IMR-90 (cell line): ENCODE results near the gene ALOX12B. TPM values are rescaled to one million over a fixed set of nuclear protein-coding genes. Genes with fewer than 3 reads are reported as not detected.

Experiments
- ATAC-seq: fragments of 200-7000 bp; cut with Tn5 transposase; 2 replicates; pipeline ENCODE4 v1.9.1; 2020; ENCODE audit warnings: low read depth, mild to moderate bottlenecking, moderate library complexity
- BruUV-seq: library from RNA; stranded (reverse); fragments of 400-500 nt; replicated peaks from 2 replicates; lab custom pipeline; 2021; lab: Mats Ljungman, UMichigan
- CTCF ChIA-PET: fragments of 300-600 bp; formaldehyde crosslinking; extraction: SDS; loops from one replicate; lab custom pipeline; 2021; ENCODE audit warnings: antibody characterized with exemption; lab: Yijun Ruan, JAX
- POLR2A ChIA-PET: fragments of 300-600 bp; sonication (Branson Sonifier 250); formaldehyde crosslinking; loops from one replicate; lab custom pipeline; 2022; ENCODE audit warnings: antibody characterized with exemption; ENCODE audit not compliant: unreplicated experiment; lab: Charles Lee
- DNase-seq: peaks from one replicate; pipeline ENCODE4 v3.0.0; 2013
- H2AFZ ChIP-seq: replicated peaks from 2 replicates; pipeline ENCODE3; 2013; ENCODE audit warnings: low read length, mild to moderate bottlenecking; ENCODE audit not compliant: poor library complexity
- H2AK5ac ChIP-seq: 2 replicates; pipeline ENCODE4 v1.6.1; 2013; ENCODE audit warnings: low read depth, low read length, inconsistent platforms
- H2AK9ac ChIP-seq: replicated peaks from 2 replicates; pipeline ENCODE3; 2013; ENCODE audit warnings: mild to moderate bottlenecking, low read depth, low read length, moderate library complexity; ENCODE audit not compliant: poor library complexity
- H2BK120ac ChIP-seq: 2 replicates; pipeline ENCODE4 v1.6.1; 2013; ENCODE audit warnings: low read depth, low read length, inconsistent platforms
- H2BK15ac ChIP-seq: 3 replicates; pipeline ENCODE4 v1.6.1; 2013; ENCODE audit warnings: low read depth, low read length, inconsistent platforms
- H2BK20ac ChIP-seq: 2 replicates; pipeline ENCODE4 v1.6.1; 2013; ENCODE audit warnings: low read depth, mild to moderate bottlenecking, inconsistent platforms, low read length, moderate library complexity
- H2BK5ac ChIP-seq: 2 replicates; pipeline ENCODE4 v1.6.1; 2013; ENCODE audit warnings: mild to moderate bottlenecking, low read depth, low read length, inconsistent platforms; ENCODE audit not compliant: poor library complexity, severe bottlenecking
- H3K14ac ChIP-seq: replicated peaks from 2 replicates; pipeline ENCODE4 v1.6.1; 2013; ENCODE audit warnings: low read depth, low read length, inconsistent platforms
- H3K18ac ChIP-seq: 2 replicates; pipeline ENCODE4 v1.6.1; 2013; ENCODE audit warnings: low read depth, low read length, control low read depth
- H3K23ac ChIP-seq: 2 replicates; pipeline ENCODE4 v1.6.1; 2013; ENCODE audit warnings: low read depth, low read length, inconsistent platforms
- H3K27ac ChIP-seq: 2 replicates; pipeline ENCODE4 v1.5.1; 2013; ENCODE audit warnings: mild to moderate bottlenecking, control low read depth, low read length; ENCODE audit not compliant: insufficient read depth
- H3K27me3 ChIP-seq: 2 replicates; pipeline ENCODE4 v1.6.1; 2013; ENCODE audit warnings: low read length; ENCODE audit not compliant: control insufficient read depth, insufficient read depth
- H3K36me3 ChIP-seq: 2 replicates; pipeline ENCODE4 v1.6.1; 2013; ENCODE audit warnings: low read length, mixed read lengths; ENCODE audit not compliant: control insufficient read depth, insufficient read depth
- H3K4ac ChIP-seq: 2 replicates; pipeline ENCODE4 v1.6.1; 2013; ENCODE audit warnings: low read depth, low read length, inconsistent platforms
- H3K4me1 ChIP-seq: 2 replicates; pipeline ENCODE4 v1.6.1; 2013; ENCODE audit warnings: low read length, mixed read lengths; ENCODE audit not compliant: control insufficient read depth, insufficient read depth
- H3K4me2 ChIP-seq: 2 replicates; pipeline ENCODE4 v1.6.1; 2013; ENCODE audit warnings: low read depth, mild to moderate bottlenecking, control low read depth, low read length, moderate library complexity
- H3K4me3 ChIP-seq: 2 replicates; pipeline ENCODE4 v1.5.1; 2013; ENCODE audit warnings: low read depth, mild to moderate bottlenecking, control low read depth, low read length, moderate library complexity; ENCODE audit not compliant: insufficient read depth
- H3K56ac ChIP-seq: 2 replicates; pipeline ENCODE4 v1.6.1; 2013; ENCODE audit warnings: low read length, inconsistent platforms; ENCODE audit not compliant: insufficient read depth; ENCODE audit errors: extremely low read depth
- H3K79me1 ChIP-seq, 2 experiments: 2 replicates each; pipeline ENCODE4 v1.6.1; 2013; ENCODE audit warnings: low read length in 2 of 2, inconsistent platforms in 1 of 2, low read depth in 1 of 2
- H3K9ac ChIP-seq: 2 replicates; pipeline ENCODE4 v1.6.1; 2013; ENCODE audit warnings: low read depth, low read length, control low read depth
- H3K9me1 ChIP-seq: 2 replicates; pipeline ENCODE4 v1.6.1; 2013; ENCODE audit warnings: low read length, inconsistent platforms; ENCODE audit not compliant: insufficient read depth
- H3K9me3 ChIP-seq: 2 replicates; pipeline ENCODE4 v1.6.1; 2013; ENCODE audit warnings: low read length; ENCODE audit not compliant: control insufficient read depth, insufficient read depth
- H4K20me1 ChIP-seq: 2 replicates; pipeline ENCODE4 v1.6.1; 2013; ENCODE audit warnings: low read length, inconsistent platforms; ENCODE audit not compliant: insufficient read depth
- H4K5ac ChIP-seq: 2 replicates; pipeline ENCODE4 v1.6.1; 2013; ENCODE audit warnings: mild to moderate bottlenecking, low read depth, low read length, control low read depth
- H4K8ac ChIP-seq, 2 experiments: 2 replicates each; pipeline ENCODE4 v1.6.1; 2013; ENCODE audit warnings: low read depth in 2 of 2, low read length in 2 of 2, control low read depth in 1 of 2, inconsistent platforms in 1 of 2
- H4K91ac ChIP-seq: 2 replicates; pipeline ENCODE4 v1.6.1; 2013; ENCODE audit warnings: low read depth, low read length, inconsistent platforms; ENCODE audit not compliant: insufficient read depth
- BHLHE40 ChIP-seq: fragments of 150-350 bp; IDR thresholded peaks from 2 replicates; pipeline ENCODE4 v1.6.1; 2016; ENCODE audit warnings: mild to moderate bottlenecking, low read depth, low read length
- CEBPB ChIP-seq: IDR thresholded peaks from 2 replicates; pipeline ENCODE4 v1.6.1; 2012; ENCODE audit warnings: low read depth, low read length, improper control_type of control experiment
- CHD1 ChIP-seq: IDR thresholded peaks from 2 replicates; pipeline ENCODE4 v1.6.1; 2012; ENCODE audit warnings: low read depth, low read length, improper control_type of control experiment
- CTCF ChIP-seq: conservative IDR thresholded peaks from 2 replicates; pipeline ENCODE4 v1.5.1; 2012; ENCODE audit warnings: mild to moderate bottlenecking, low read depth, low read length, improper control_type of control experiment
- ELK1 ChIP-seq: fragments of 150-350 bp; IDR thresholded peaks from 2 replicates; pipeline ENCODE4 v1.6.1; 2016; ENCODE audit warnings: low read depth, mild to moderate bottlenecking, low read length, moderate library complexity, borderline replicate concordance
- FOS ChIP-seq: fragments of 150-350 bp; IDR thresholded peaks from 2 replicates; pipeline ENCODE4 v1.6.1; 2016; ENCODE audit warnings: low read depth, low read length
- MAFK ChIP-seq: IDR thresholded peaks from 2 replicates; pipeline ENCODE4 v1.6.1; 2012; ENCODE audit warnings: low read depth, low read length, improper control_type of control experiment
- MAZ ChIP-seq: IDR thresholded peaks from 2 replicates; pipeline ENCODE4 v1.6.1; 2012; ENCODE audit warnings: low read depth, mild to moderate bottlenecking, low read length, improper control_type of control experiment, moderate library complexity, borderline replicate concordance
- MXI1 ChIP-seq: IDR thresholded peaks from 2 replicates; pipeline ENCODE4 v1.6.1; 2012; ENCODE audit warnings: low read depth, mild to moderate bottlenecking, low read length, moderate library complexity, borderline replicate concordance
- NFE2L2 ChIP-seq: fragments of 150-350 bp; IDR thresholded peaks from 2 replicates; pipeline ENCODE4 v1.6.1; 2016; ENCODE audit warnings: low read depth, mild to moderate bottlenecking, low read length
- POLR2A ChIP-seq: IDR thresholded peaks from 2 replicates; pipeline ENCODE4 v1.6.1; 2012; ENCODE audit warnings: mild to moderate bottlenecking, low read depth, low read length
- RAD21 ChIP-seq: IDR thresholded peaks from 2 replicates; pipeline ENCODE4 v1.6.1; 2012; ENCODE audit warnings: low read length, improper control_type of control experiment
- RFX5 ChIP-seq: IDR thresholded peaks from 2 replicates; pipeline ENCODE4 v1.8.0; 2012; ENCODE audit warnings: low read depth, mild to moderate bottlenecking, low read length, moderate library complexity
- SMC3 ChIP-seq: fragments of 150-350 bp; IDR thresholded peaks from 2 replicates; pipeline ENCODE4 v1.6.1; 2016; ENCODE audit warnings: low read depth, mild to moderate bottlenecking, antibody characterized with exemption, low read length, moderate library complexity
- USF2 ChIP-seq: fragments of 150-350 bp; IDR thresholded peaks from 2 replicates; pipeline ENCODE4 v1.6.1; 2017; ENCODE audit warnings: mild to moderate bottlenecking, antibody characterized with exemption, low read length, low read depth
- WGBS, 2 experiments: methylation state at CpG; one replicate each; pipeline versions ENCODE4 v1.1.5 to v1.1.7; 2013; ENCODE audit warnings: missing lambda C conversion rate in 2 of 2; ENCODE audit not compliant: insufficient read length in 1 of 2; ENCODE audit errors: extremely low coverage in 2 of 2; 5-methylcytosine and 5-hydroxymethylcytosine counted together
- dilution Hi-C: fragments of 300-500 bp; cut with HindIII; formaldehyde crosslinking; loops from one replicate; pipeline ENCODE4 v1.14.3; 2018; ENCODE audit warnings: low sequenced_read_pairs; ENCODE audit not compliant: unreplicated experiment
- in situ Hi-C: fragments of 300-500 bp; cut with MboI; formaldehyde crosslinking; loops from 3 replicates; pipeline ENCODE4 v1.14.3; 2019; ENCODE audit warnings: low sequenced_read_pairs, inconsistent platforms, mixed read lengths
- intact Hi-C: fragments of 100-400 bp; cut with micrococcal nuclease; formaldehyde crosslinking; loops from 2 replicates; pipeline ENCODE4 v1.10.0; 2022
- polyA plus RNA-seq, 3 experiments: library from polyadenylated mRNA; depleted of rRNA; stranded (reverse); fragments of >200 nt; gene quantifications; 2 replicates each; pipeline ENCODE4 v1.2.3, GENCODE V29; 2012; ENCODE audit warnings: low replicate concordance in 1 of 3
- total RNA-seq: library from RNA; depleted of rRNA; stranded (reverse); fragments of >200 nt; gene quantifications from 2 replicates; pipeline ENCODE4 v1.2.3, GENCODE V29; 2012

The ALOX12B gene
- total and polyA plus RNA-seq, 2 of the 4 experiments (the other 2 are of a cell fraction): not detected

GRCh38 chr17:8080799-8081219 lies 6.7 kb downstream of the ALOX12B start:
- dilution Hi-C loops: no loop called here

More at GRCh38 chr17:8080799-8081219, 6.7 kb downstream of the ALOX12B start:
- Histone ChIP-seq H3K14ac (no peak overlapping the region), H4K91ac (no peak overlapping the region), H2AFZ (no peak overlapping the region), H3K4me3 (no peak overlapping the region), H3K4ac (no peak overlapping the region), H3K56ac (no peak overlapping the region), H4K20me1 (no peaks in the 10 kb centered on the region), H3K23ac (no peak overlapping the region), H3K27ac (no peak overlapping the region), H3K9me1 (no peaks in the 10 kb centered on the region), H4K8ac (no peak overlapping the region), H3K4me1 (0 out of 2 replicates have a peak, but pooled peaks cover 1% of the 10 kb centered on the region), H3K79me1 (no peaks in the 10 kb centered on the region), H3K9ac (no peak overlapping the region), H3K27me3 (peaks cover 60% of the 10 kb centered on the region), H4K5ac (no peak overlapping the region), H2AK9ac (no peak overlapping the region), H3K18ac (no peak overlapping the region), H3K4me2 (no peak overlapping the region), H2BK20ac (no peak overlapping the region), H2AK5ac (no peak overlapping the region), H2BK120ac (no peak overlapping the region), H2BK5ac (no peak overlapping the region), H3K36me3 (no peaks in the 10 kb centered on the region), H2BK15ac (no peak overlapping the region), H3K9me3 (no peaks in the 10 kb centered on the region)
- intact Hi-C loops (loop anchor here (1.0 to 5.0 kb wide), 2 partner anchors 37 to 76 kb away; partner anchors contain the start of gene ALOXE3), in situ Hi-C loops (loop anchor here (25.0 kb wide), 2 partner anchors 231 to 681 kb away; partner anchors contain the start of genes ARHGEF15 and SPDYE4)
- DNase-seq (no peak), ATAC-seq (no peak)
- WGBS, 2 experiments: 9% methylated on average over 4 of the region's 17 CpGs; no CpG with 5 or more reads in 1 of the 2 experiments
- no peak for TF ChIP-seq SMC3
- no peak for TF ChIP-seq RAD21
- no peak for TF ChIP-seq FOS
- TF ChIP-seq CHD1: no peak
- no peak for TF ChIP-seq BHLHE40
- TF ChIP-seq ELK1: no peak
- no peak for TF ChIP-seq MAZ
- no peak for TF ChIP-seq MAFK
- TF ChIP-seq MXI1: no peak
- TF ChIP-seq RFX5: no peak
- TF ChIP-seq USF2: no peak
- TF ChIP-seq POLR2A: no peak
- no peak for TF ChIP-seq CEBPB
- no peak for TF ChIP-seq CTCF
- TF ChIP-seq NFE2L2: no peak
- CTCF ChIA-PET: interaction anchor here (0.6 to 1.0 kb wide), 2 partner anchors 38 to 217 kb away, joined by 3 read pairs; no protein-coding TSS in a partner anchor
- POLR2A ChIA-PET: no interaction called here
- no TSS peak for BruUV-seq
